Occipital lobe (tissue), 2 donors: ENCODE data around the gene ZBTB25. TPM values are rescaled to one million over a fixed set of nuclear protein-coding genes. Genes with fewer than 3 reads are reported as not detected.

Experiments
- DNase-seq: peaks from one replicate; lab custom pipeline; 2025; lab: John Stamatoyannopoulos, UW
- total RNA-seq: library from RNA; depleted of rRNA; stranded (reverse); fragments of >200 nt; gene quantifications from one replicate; pipeline ENCODE4 v1.2.3, GENCODE V29; 2014

ZBTB25 gene
- total RNA-seq, 1 donor from 2014 or later, result 17.2 TPM

DNA sequence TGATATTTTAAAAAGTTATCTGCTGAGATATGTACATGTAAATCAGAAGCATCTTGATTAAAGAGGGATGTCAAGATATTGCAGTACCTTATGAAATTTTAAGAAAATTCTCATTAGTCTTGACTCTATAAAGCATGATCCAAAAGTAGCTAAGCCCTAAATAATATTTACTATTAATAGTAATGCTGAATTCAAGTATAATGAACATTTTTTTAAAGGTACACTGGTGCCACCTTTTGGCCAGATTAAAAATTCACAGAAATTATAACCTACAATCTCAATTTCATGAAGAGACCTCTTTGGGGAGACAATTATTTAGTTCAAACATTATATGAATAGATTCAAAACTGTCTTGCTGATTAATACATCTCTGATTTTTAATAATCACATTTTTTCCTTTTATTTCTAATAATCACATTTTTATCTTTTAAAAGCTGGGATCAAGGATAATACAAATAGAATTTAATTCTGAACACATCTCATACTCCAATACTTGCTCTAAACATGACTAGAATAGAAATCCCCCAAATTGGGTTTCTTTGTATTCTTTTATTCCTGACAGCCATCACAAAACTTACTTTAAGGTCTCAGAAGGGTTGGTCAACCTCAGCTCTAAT, 24.9 kb downstream of the ZBTB25 start:
- DNase-seq, result no peak

DNA sequence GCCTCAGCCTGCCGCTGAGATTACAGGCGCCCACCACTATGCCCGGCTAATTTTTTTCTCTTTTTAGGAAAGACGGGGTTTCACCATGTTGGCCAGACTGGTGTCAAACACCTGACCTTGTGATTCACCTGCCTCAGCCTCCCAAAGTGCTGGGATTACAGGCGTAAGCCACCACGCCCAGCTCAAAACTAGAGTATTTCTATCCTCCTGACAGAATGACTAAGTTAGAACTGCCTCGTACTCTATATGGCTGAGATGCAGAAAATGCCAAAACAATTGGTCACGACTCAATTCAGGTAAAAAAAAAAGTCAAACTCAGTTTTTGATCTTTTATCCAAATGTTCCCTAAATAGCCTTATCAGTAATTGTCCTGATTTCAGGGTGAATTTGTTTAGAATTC, 27.2 kb downstream of the ZBTB25 start:
- DNase-seq, result no peak

GRCh38 chr14:64475585-64476273, 27.9 kb downstream of the ZBTB25 start:
- no peak for DNase-seq

- no peak for DNase-seq
These were observed 28.9 kb downstream of the ZBTB25 start for GRCh38 chr14:64474698-64475097.

- no peak for DNase-seq
These were observed 29.6 kb downstream of the ZBTB25 start for GRCh38 chr14:64474041-64474440.

- DNase-seq, result no peak
These were observed 35.2 kb downstream of the ZBTB25 start for GRCh38 chr14:64468451-64468850.

GRCh38 chr14:64467566-64467965, 36.1 kb downstream of the ZBTB25 start:
- DNase-seq, result no peak

DNA sequence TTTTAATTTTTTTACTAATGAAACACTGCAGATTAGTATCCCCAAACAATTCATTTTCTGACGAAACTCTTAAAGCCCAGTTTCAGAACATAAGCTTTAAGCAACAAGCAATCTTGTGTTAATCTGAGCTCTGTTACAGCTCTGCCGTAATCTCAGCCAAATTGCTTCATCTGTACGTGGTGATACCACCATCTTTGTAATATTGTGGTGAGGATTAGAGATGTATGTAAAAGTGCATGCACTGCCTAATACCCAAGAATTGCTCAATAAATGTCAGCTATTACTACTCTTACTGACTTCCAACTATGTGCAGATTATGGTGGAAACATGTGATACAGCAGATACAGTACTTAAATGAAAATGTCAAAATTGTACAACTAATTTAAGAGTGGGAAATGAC, 36.5 kb downstream of the ZBTB25 start:
- no peak for DNase-seq

- peak; percentile 16 for DNase-seq
These were observed 37.6 kb downstream of the ZBTB25 start for GRCh38 chr14:64465831-64466554.

- DNase-seq, result peak; percentile 67
These were observed 38.3 kb downstream of the ZBTB25 start, which contains the start of gene AKAP5 for GRCh38 chr14:64465191-64465822. AKAP5 (plus strand) TSS chr14:64465499; CDS start chr14:64468395, 2,896 bp downstream.

DNA sequence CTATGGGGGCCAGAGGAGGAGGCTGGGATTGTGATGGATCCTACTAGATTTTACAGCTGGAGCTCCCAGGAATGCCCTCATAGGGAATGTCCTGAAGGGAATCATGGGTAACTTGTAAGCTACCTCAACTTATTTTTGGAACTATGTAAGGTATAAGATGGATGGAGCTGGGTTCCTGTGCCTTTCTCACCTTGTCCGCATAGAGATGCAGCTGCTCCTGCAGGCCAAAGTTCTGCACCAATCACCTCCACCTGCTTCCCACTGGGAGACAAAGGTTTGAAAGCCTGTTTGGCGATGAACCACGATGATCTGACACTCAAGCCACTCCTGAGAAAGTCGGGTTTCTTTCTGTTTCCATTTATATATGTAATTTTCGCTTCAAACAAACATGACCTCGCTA, 39.0 kb downstream of the ZBTB25 start:
- DNase-seq, result no peak

DNA sequence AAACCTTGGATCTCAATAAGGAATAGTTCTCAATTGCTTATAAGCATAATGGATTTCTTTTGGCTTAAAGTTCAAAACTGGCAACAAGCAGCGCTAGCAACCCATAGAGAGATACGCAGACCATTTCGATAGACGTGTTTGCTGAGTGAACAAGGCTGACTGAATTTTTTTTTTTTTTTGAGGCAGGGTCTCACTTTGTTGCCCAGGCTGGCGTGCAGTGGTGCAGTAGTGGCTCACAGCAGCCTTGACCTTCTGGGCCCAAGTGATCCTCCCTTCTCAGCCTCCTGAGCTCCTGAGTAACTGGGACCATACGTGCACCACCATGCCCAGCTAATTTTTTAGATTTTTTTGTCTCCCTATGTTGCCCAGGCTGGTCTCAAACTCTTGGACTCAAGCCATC, 39.8 kb downstream of the ZBTB25 start:
- DNase-seq, result no peak

- DNase-seq, result no peak
These were observed 40.4 kb downstream of the ZBTB25 start for GRCh38 chr14:64463195-64463594.

DNA sequence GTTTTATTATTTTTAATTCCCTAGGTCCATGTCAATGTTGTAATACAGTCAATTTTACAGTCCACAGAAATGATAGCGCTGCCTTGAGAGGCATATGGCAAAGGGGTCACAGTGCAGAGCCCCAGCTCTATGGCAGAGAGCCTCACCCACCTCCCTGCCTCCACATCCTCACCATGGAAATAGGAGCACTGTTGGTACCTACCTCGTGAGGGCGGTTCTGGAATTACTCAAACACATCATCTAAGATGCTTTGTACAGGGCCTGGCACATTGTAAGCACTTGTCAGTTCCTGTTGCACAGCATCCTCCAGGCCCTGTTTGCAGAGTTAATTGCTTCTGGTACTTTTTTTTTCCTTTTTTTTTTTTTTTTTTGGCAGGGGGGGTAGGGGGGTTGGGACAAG, 42.4 kb downstream of the ZBTB25 start:
- DNase-seq, result no peak

DNA sequence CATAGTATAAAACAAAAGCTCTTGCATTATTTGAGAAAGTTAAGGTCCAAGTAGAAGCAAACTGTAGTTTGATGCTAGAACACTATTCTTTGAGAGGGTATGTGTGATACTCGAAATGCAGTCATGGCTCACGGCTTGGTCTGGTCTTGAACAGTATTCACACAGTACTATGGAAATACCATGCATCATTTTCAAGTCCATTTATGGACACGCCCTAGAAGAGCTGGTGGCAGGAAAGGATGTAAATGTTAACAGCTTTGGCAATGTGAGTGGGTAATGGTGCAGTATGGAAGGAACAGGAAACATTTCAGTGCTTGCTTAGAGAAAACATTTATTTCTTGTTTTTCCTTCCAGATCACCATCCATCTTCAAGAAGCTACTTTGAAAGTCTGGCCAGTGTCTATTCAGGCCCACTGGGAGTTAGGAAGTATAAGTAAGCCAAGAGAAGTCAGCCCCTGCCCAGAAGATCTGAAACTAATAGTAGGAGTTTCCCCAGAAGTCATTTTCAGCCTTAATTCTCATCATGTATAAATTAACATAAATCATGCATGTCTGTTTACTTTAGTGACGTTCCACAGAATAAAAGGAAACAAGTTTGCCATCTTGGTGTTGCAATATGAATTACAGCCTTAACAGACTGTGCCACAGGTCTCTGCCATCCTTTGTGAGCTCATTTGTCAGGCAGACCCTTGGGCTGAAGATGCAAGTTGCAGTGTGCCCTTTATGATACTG, 44.1 kb downstream of the ZBTB25 start:
- DNase-seq, result no peak

DNA sequence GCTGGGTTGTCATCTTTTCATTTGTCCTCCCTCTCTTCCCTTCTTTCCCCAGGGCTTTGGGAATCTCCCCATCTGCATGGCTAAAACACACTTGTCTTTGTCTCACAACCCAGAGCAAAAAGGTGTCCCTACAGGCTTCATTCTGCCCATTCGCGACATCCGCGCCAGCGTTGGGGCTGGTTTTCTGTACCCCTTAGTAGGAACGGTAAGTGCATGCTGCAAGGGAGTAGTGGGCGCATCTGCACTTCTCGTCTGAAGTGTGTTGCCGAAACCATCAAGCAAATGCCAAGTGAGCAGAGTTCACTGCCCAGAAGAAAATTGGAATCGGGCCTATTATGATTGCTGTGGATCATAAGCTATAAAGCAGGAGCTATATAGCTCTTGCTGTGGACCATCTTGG, 49.0 kb downstream of the ZBTB25 start:
- DNase-seq, result no peak

DNA sequence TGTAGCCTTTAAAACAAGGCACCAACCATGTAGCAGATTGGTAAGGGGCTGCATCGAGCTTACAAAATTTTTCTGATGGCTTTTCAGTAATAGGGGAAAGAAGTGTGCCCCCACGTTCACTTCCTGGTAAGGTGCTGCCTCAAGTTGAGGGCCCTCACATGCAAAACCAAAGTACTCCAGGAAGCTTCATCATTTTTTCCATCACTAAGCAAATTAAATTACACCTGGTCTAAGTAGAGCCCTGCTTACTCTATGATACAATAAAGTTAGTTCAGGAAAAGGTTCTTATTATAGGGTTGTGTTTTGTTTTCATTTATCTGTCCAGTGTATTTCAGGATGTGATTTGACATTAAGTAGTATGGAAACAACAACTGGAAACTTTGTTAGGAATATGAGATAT, 53.4 kb downstream of the ZBTB25 start:
- no peak for DNase-seq

- DNase-seq, result no peak
These were observed 55.6 kb downstream of the ZBTB25 start for GRCh38 chr14:64447876-64448670.

DNA sequence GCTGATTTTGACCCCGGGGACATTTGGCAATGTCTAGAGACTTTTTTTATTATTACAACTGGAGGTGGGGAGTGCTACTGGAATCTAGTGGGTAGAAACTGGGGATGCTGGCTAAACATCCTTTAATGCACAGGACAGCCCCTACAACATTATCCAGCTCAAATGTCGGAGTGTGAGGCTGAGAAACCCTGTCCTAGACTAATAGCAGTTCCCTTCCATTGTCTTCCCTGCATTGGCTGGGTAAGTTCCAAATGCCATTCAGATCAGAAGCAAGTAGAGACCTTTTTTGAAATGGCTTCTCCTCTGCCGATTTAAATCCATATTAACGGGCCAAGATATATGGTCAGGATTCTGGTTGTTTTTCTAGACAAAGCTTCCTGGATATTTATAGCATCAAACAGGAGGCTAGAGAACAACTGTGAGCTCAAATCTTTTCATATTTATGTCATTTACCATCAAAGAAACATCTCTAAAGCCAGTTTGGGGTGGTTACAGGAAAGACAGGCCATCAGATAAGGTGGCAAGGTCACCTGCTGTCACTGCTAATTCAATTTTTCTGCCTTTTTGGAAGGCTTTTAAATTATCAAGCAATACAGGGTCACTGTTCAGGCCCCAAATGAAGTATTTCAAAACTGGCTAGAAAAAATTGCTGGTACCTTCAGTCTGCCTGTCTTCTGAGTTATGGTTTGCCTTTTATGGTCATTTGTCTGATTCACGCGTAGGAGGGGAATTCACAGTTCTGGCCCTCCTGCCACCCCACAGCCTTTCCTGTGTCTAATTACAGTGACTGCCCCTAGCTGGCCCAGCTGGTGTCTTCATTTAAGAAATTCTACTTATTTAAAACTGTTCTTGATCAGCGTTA, 58.4 kb downstream of the ZBTB25 start:
- DNase-seq, result peak; percentile 12

- no peak for DNase-seq
These were observed 59.5 kb downstream of the ZBTB25 start for GRCh38 chr14:64444140-64444539.
